Liver (tissue), 9 donors: ENCODE measurements around the gene LCE1F. TPM values are rescaled to one million over a fixed set of nuclear protein-coding genes. Genes with fewer than 3 reads are reported as not detected.

Source experiments
- DNase-seq: peaks from one replicate; pipeline ENCODE4 v3.0.0-alpha.2; 2017; ENCODE audit warnings: low spot score
- H3K27ac ChIP-seq, 2 donors: one replicate each; pipeline ENCODE4 v1.7.0; 2013; ENCODE audit warnings: inconsistent platforms in 2 of 2, low read length in 2 of 2, control low read depth in 1 of 2, low read depth in 1 of 2, mild to moderate bottlenecking in 1 of 2
- H3K27me3 ChIP-seq, 4 donors: one replicate each; pipeline versions ENCODE4 v1.6.1 to v1.7.0; 2013; ENCODE audit warnings: low read length in 3 of 4, inconsistent platforms in 1 of 4, mild to moderate bottlenecking in 1 of 4, moderate library complexity in 1 of 4; ENCODE audit not compliant: control insufficient read depth in 4 of 4, insufficient read depth in 4 of 4
- H3K36me3 ChIP-seq, 4 donors: one replicate each; pipeline versions ENCODE4 v1.6.1 to v1.7.0; 2013; ENCODE audit warnings: low read length in 3 of 4, mild to moderate bottlenecking in 3 of 4, low read depth in 1 of 4, moderate library complexity in 1 of 4; ENCODE audit not compliant: control insufficient read depth in 4 of 4, insufficient read depth in 3 of 4
- H3K4me1 ChIP-seq, 4 donors: one replicate each; pipeline versions ENCODE4 v1.6.1 to v1.7.0; 2013; ENCODE audit warnings: low read length in 3 of 4, mild to moderate bottlenecking in 3 of 4, moderate library complexity in 1 of 4; ENCODE audit not compliant: control insufficient read depth in 4 of 4, insufficient read depth in 4 of 4
- H3K4me3 ChIP-seq, 3 donors: one replicate each; pipeline versions ENCODE4 v1.6.1 to v1.7.0; 2013; ENCODE audit warnings: low read length in 3 of 3, control low read depth in 1 of 3, low read depth in 1 of 3, mild to moderate bottlenecking in 1 of 3
- H3K9ac ChIP-seq, 2 donors: one replicate each; pipeline ENCODE4 v1.7.0; 2013; ENCODE audit warnings: low read length in 2 of 2, mild to moderate bottlenecking in 2 of 2, moderate library complexity in 2 of 2, control low read depth in 1 of 2, low read depth in 1 of 2
- H3K9me3 ChIP-seq, 4 donors: one replicate each; pipeline versions ENCODE4 v1.6.1 to v1.7.0; 2013; ENCODE audit warnings: low read length in 3 of 4; ENCODE audit not compliant: control insufficient read depth in 4 of 4
- ATF3 ChIP-seq: IDR thresholded peaks from 2 replicates; pipeline ENCODE4 v1.6.1; 2016; ENCODE audit warnings: antibody characterized with exemption
- CTCF ChIP-seq: fragments of 150-350 bp; IDR thresholded peaks from 2 replicates; pipeline ENCODE4 v1.5.1; 2017; ENCODE audit warnings: improper control_type of control experiment, low read depth, low read length; ENCODE audit not compliant: missing input control
- EGR1 ChIP-seq, 2 donors: IDR thresholded peaks; 2 replicates each; pipeline ENCODE4 v1.6.1; 2016 to 2018; ENCODE audit warnings: antibody characterized with exemption in 2 of 2, low read depth in 2 of 2
- FOXA1 ChIP-seq: IDR thresholded peaks from 2 replicates; pipeline ENCODE4 v1.6.1; 2016; ENCODE audit warnings: antibody characterized with exemption
- FOXA2 ChIP-seq: IDR thresholded peaks from 2 replicates; pipeline ENCODE4 v1.6.1; 2016; ENCODE audit warnings: antibody characterized with exemption
- GABPA ChIP-seq, 2 donors: IDR thresholded peaks in 1 of 2; conservative IDR thresholded peaks in 1 of 2; 2 replicates each; pipeline ENCODE4 v1.6.1; 2016; ENCODE audit warnings: antibody characterized with exemption in 2 of 2, mild to moderate bottlenecking in 1 of 2, moderate library complexity in 1 of 2
- HNF4A ChIP-seq, 2 donors: conservative IDR thresholded peaks; 2 replicates each; pipeline ENCODE4 v1.6.1; 2016; ENCODE audit warnings: antibody characterized with exemption in 2 of 2, mild to moderate bottlenecking in 2 of 2
- HNF4G ChIP-seq: IDR thresholded peaks from 2 replicates; pipeline ENCODE4 v1.6.1; 2016; ENCODE audit warnings: antibody characterized with exemption
- JUND ChIP-seq, 2 donors: IDR thresholded peaks; 2 replicates each; pipeline ENCODE4 v1.6.1; 2016; ENCODE audit warnings: antibody characterized with exemption in 2 of 2
- MAX ChIP-seq: IDR thresholded peaks from 2 replicates; pipeline ENCODE4 v1.6.1; 2016; ENCODE audit warnings: antibody characterized with exemption
- RAD21 ChIP-seq, 2 donors: IDR thresholded peaks; 2 replicates each; pipeline ENCODE4 v1.6.1; 2016; ENCODE audit warnings: antibody characterized with exemption in 2 of 2, mild to moderate bottlenecking in 2 of 2
- REST ChIP-seq: IDR thresholded peaks from 2 replicates; pipeline ENCODE4 v1.6.1; 2016; ENCODE audit warnings: antibody characterized with exemption, mild to moderate bottlenecking
- RXRA ChIP-seq, 2 donors: IDR thresholded peaks; 2 replicates each; pipeline ENCODE4 v1.6.1; 2017 to 2018; ENCODE audit warnings: antibody characterized with exemption in 2 of 2, mild to moderate bottlenecking in 1 of 2
- SP1 ChIP-seq: IDR thresholded peaks from 2 replicates; pipeline ENCODE4 v1.6.1; 2018; ENCODE audit warnings: antibody characterized with exemption, mild to moderate bottlenecking
- YY1 ChIP-seq: IDR thresholded peaks from 2 replicates; pipeline ENCODE4 v1.6.1; 2016; ENCODE audit warnings: antibody characterized with exemption, mild to moderate bottlenecking
- ZBTB33 ChIP-seq: IDR thresholded peaks from 2 replicates; pipeline ENCODE4 v1.6.1; 2016; ENCODE audit warnings: antibody characterized with exemption
- WGBS: extraction: QIAGEN DNeasy Blood & Tissue Kit; methylation state at CpG from one replicate; pipeline ENCODE4 v1.1.7; 2013; 5-methylcytosine and 5-hydroxymethylcytosine counted together
- polyA plus RNA-seq, 2 donors: library from polyadenylated mRNA; stranded (reverse) in 1 of 2; unstranded in 1 of 2; fragments of 200-250 nt in 1 of 2; fragments of >200 nt in 1 of 2; fragmentation: Nextera tagmentation in 1 of 2; extraction: Ambion mirVana in 1 of 2; gene quantifications; one replicate each; pipeline versions ENCODE4 v1.2.1 to v1.2.3, GENCODE V29; 2013 to 2015
- total RNA-seq, 2 donors: library from RNA; depleted of rRNA; stranded (reverse); fragments of >200 nt; gene quantifications; one replicate each; pipeline ENCODE4 v1.2.3, GENCODE V29; 2014
- donor health status: healthy.
- donor health status: healthy.
- donor health status: healthy.
- donor health status: healthy.
- donor health status: healthy.

Gene LCE1F
- total and polyA plus RNA-seq, 4 donors, result not detected

- Histone ChIP-seq H3K4me3 (no peak overlapping the region), H3K9ac (no peak overlapping the region), H3K4me1 (no peaks in the 10 kb centered on the region), H3K36me3 (no peaks in the 10 kb centered on the region), H3K9me3 (no peaks in the 10 kb centered on the region), H3K27ac (no peak overlapping the region), H3K27me3 (peaks cover 0 to 7% (median 0%) of the 10 kb centered on the region in 4 donors)
- no peak for DNase-seq
- WGBS, result 70% methylated on average over 1 of the region's 1 CpG
- TF ChIP-seq MAX, result no peak
- TF ChIP-seq RXRA (IDR thresholded peaks at IDR 0.05), result no peak
- no peak for TF ChIP-seq RAD21 (IDR thresholded peaks at IDR 0.05)
- TF ChIP-seq FOXA1, result no peak
- TF ChIP-seq ATF3, result no peak
Measured at GRCh38 chr1:152770411-152770810, 4.5 kb upstream of the LCE1F start.

GRCh38 chr1:152776361-152776760, 1.4 kb downstream of the LCE1F start:
- H3K27me3 ChIP-seq, result peaks cover 0 to 10% (median 1%) of the 10 kb centered on the region in 4 donors
- H3K36me3 ChIP-seq, result no peaks in the 10 kb centered on the region
- H3K27ac ChIP-seq, result no peak overlapping the region
- H3K9ac ChIP-seq, result no peak overlapping the region
- H3K4me3 ChIP-seq, result no peak overlapping the region
- no peaks in the 10 kb centered on the region for H3K9me3 ChIP-seq
- 84% methylated on average over 11 of the region's 11 CpGs for WGBS
- no peak for TF ChIP-seq REST
- no peak for TF ChIP-seq HNF4A (conservative IDR thresholded peaks at IDR 0.05)
- no peak for TF ChIP-seq FOXA2
- TF ChIP-seq SP1, result no peak
- TF ChIP-seq RAD21 (IDR thresholded peaks at IDR 0.05), result no peak
- no peak for TF ChIP-seq GABPA (IDR thresholded peaks at IDR 0.05 in 1 of 2, conservative IDR thresholded peaks at IDR 0.05 in 1 of 2)
- TF ChIP-seq YY1, result no peak
- no peak for TF ChIP-seq MAX
- no peak for TF ChIP-seq HNF4G
- TF ChIP-seq FOXA1, result no peak
- no peak for TF ChIP-seq ZBTB33
- no peak for TF ChIP-seq RXRA (IDR thresholded peaks at IDR 0.05)
- no peak for TF ChIP-seq JUND (IDR thresholded peaks at IDR 0.05)
- no peak for TF ChIP-seq EGR1 (IDR thresholded peaks at IDR 0.05; ENCODE audit: low read depth in 2 of 2)
- no peak for TF ChIP-seq ATF3
- TF ChIP-seq CTCF, result no peak
- no peaks in the 10 kb centered on the region for H3K4me1 ChIP-seq
- DNase-seq, result no peak
